HG03060 (cell line): ENCODE data around the gene ZNF688.
"Not testable (repeated sequence)": the region's sequence is repeated elsewhere in the genome, so short reads cannot be mapped to it uniquely, and the experiment has no call there.

Experiments
- ATAC-seq: cut with Tn5 transposase; IDR thresholded peaks from one replicate; pipeline ENCODE4 v1.9.1; 2021; ENCODE audit warnings: low read depth, moderate number of reproducible peaks; ENCODE audit not compliant: unreplicated experiment

Gene ZNF688

GRCh38 chr16:30557957-30558788 lies 13.3 kb downstream of the ZNF688 start, which contains the start of gene ZNF764:
TSS of gene ZNF764 (minus strand) at chr16:30558374. CDS start at chr16:30558182, 192 bp downstream.
- peak; percentile 80 for ATAC-seq

GRCh38 chr16:30557707-30557956 lies 13.9 kb downstream of the ZNF688 start:
- ATAC-seq = no peak

GRCh38 chr16:30556125-30556473 lies 15.4 kb downstream of the ZNF688 start:
- no peak for ATAC-seq

DNA sequence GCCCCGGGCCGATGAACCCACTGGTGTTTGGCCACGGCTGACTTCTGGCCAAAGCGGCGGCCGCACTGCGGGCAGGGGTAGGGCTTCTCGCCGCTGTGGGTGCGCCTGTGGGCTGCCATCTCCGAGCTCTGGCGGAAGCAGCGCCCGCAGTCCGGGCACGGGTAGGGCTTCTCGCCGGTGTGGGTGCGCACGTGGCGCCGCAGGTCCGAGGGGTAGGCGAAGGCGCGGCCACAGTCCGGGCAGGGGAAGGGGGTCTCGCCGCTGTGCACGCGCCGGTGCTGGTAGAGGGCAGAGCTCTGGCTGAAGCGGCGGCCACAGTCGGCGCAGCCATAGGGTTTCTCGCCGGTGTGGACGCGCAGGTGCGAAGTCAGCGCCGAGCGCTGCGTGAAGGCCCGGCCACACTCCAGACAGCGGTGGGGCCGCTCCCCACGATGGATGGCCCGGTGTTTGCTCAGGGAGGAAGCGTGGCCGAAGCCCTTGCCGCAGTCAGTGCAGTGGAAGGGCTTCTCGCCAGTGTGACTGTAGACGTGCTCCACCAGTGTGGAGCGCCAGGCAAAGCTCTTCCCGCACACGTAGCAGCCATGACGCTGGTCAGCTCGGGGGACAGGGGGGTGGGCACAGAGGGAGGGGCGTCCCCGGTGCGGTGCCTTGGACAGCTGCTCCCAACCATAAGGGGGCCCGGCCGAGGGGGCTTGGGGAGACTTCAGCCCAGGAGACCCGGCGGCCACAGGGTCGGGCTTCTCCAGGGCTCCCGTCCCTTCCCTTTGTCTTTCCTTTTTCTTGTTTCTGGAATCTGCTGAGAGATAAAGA lies 16.0 kb downstream of the ZNF688 start:
- no peak for ATAC-seq

- ATAC-seq = no peak
Observed at GRCh38 chr16:30554557-30555314, 16.8 kb downstream of the ZNF688 start.

DNA sequence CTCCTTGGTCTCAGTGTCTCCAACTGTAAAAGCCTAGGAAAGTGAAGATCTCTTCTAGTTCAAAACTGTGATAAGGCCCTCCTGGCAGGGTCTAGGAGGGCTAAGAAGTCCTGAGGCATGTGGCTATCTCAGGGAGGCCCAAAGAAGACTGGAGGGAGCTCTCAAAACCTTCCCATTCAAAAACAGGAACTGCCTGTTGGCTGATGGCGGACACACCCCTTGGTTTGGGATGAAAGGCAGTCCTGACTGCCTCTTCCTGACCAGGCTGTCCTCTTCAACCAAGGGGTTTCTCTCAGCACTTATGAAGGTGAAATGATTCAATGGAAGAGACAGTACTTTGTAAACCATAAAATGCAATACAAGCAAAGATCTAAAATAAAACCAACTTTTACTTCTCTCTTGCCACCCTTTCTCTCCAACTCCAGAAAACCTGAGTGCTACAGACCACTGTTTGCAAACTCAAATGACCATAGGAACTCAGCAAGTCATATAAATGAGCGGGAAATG lies 18.1 kb downstream of the ZNF688 start:
- ATAC-seq = no peak

DNA sequence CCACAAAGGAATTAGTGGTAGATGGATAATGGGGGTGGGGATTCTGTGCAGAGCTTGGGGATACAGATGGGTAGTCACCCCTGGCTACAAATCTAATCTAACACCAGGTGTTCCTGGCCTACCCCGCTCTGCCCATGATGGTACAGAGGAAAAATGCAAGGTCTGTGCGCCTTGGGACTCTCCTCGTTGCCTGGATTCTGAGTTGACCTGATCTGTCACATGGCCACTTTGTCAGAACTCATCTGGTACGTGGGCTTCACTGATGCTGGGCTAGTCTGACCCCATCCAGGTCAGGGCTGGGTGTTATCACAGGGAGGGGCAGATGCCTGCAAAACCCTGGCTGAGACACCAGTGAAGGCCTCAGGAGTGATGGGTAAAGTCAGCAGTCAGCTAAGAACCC lies 18.6 kb downstream of the ZNF688 start:
- ATAC-seq = no peak

DNA sequence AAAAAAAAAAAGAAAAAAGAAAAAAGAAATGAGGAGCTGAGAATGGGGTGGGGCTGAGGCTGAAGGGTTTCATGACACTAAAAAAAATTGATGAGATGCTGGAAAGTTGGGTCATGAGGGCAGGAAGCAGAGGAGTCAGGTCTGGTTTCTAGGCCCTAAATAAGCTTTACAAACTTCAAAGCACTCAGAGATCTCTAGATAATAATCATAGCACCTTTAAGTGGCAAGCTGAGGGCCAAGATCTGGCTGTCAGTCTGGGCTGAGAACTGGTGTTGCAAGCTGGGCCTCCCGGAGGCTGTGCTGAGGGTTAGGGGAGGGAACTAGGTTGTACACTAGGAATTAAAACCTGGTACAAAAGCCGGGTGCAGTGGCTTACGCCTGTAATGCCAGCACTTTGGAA lies 19.7 kb downstream of the ZNF688 start:
- no peak for ATAC-seq

- ATAC-seq = no peak
Observed at GRCh38 chr16:30548416-30549253, 22.9 kb downstream of the ZNF688 start.

- no peak for ATAC-seq
Observed at GRCh38 chr16:30546115-30546514, 25.4 kb downstream of the ZNF688 start.

DNA sequence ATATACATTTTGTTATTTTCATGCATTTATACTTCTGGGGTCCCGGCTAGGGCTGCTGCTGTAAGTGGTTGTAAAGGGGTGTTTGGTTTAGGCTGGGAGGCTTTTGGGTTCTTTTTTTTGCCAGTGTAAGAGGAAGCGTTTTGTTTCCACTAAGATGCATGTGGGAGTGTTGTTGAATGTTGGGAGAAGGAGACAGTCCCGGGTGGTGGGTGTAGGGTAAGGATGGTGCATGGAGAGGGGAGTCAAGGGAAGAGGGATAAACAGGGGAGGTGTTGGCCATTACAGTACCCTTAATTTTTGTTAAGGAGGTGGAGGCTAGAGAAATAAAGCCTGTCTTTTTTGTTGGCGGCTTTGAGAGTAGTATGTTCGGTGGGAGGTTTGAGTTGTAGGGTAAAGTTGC lies 28.4 kb downstream of the ZNF688 start:
- no peak for ATAC-seq

DNA sequence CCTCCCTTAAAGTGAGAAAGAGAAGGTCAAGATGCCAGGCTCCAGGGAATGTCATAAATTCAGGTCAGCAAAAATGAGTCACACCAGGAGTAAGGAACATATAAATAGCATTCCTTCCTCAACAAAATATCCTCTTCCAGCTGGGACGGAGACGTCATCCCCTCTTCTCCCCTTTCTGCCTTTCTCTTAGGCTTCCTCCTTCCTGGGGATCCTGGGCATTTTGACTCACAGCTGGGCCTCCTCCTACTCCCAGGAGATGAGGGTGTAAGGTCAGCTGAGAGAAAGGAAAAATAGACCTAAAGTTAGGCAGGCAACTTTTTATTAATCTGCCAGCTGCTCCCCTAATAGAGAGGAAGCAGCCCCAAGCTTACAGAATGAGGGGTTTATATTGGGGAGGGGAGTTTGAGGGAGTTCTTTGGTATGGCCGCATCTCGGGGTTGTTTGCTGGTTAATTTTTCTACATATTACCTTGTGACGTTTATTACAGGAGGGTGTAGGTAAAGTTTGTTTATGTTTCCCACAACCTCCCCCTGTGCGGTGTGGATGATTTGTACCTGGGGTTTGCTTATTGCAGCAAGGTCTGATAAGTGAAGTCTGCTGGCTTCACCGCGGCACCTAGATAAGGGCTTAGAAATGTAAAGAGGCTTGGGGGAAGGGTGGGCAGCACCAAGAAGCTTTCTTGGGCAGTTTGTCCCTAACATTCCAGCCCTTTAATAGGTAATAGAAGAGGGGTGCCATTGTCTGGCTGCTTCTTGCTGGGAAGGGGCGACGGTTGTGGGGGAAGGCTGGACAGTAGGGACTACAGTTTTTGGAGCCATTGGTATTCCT lies 29.8 kb downstream of the ZNF688 start:
- no peak for ATAC-seq

- ATAC-seq = not testable (repeated sequence)
Observed at GRCh38 chr16:30540916-30541464, 30.5 kb downstream of the ZNF688 start.

DNA sequence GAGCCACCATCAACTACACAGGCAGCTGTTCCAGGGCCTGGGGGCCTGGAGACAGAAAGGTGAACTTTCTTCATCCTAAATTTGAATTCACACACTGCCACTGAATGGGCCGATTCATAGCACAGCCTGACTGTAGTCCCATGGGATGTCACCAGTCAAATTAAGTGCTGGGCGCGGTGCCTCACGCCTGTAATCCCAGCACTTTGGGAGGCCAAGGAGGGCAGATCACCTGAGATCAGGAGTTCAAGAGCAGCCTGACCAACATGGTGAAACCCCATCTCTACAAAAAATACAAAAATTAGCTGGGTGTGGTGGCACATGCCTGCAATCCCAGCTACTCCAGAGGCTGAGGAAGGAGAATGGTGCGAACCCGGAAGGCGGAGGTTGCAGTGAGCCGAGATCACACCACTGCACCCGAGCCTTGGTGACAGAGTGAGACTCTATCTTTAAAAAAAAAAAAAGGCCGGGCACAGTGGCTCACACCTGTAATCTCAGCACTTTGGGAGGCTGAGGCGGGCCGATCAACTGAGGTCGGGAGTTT lies 31.5 kb downstream of the ZNF688 start:
- not testable (repeated sequence) for ATAC-seq

DNA sequence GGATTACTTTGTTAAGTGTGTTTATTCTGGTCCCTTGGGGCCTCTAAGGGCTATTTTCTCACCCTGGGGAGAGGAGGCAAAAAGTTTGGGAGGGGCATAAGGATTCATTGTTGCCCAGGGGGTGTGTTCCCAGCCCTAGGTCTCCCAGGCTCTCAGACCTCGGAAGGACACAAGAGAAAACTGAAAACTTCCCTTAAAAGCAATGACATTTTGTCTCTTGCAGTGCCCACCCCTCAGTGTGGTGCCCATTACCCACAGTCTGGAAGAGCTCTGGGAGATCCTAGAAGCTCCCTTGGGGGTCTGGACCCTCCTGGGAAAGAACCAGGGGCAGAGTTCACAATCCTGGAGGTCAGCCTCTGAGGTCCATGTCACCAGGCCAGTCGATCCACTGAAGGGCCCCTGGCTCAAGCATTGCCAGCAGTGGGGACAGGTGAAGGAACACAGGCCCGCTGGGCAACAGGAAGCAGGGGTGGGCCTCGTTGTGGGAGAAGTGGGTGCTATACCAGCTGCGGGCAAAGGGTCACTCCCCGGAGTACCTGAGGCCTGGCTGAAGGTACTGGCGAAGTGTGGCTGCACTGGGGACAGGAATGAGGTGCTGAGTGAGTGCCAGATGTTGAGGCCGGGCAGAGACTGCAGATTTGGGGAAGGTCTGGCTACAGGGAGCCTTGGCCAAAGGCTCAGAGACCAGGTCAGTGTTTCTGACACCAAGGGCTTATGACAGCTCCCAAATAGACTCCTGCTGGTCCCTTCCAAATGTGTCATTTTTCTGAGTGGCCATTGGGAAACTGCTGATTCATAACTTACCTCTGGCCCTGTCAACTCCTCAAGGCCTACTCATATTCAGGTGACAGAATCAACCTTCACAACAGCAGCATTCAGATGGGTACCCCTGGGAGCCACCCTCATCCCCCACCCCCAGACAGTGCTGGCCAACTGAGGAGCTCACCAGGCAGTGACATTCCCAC lies 32.2 kb downstream of the ZNF688 start:
- no peak for ATAC-seq

GRCh38 chr16:30536391-30537024 lies 35.0 kb downstream of the ZNF688 start:
- ATAC-seq = not testable (repeated sequence)

- ATAC-seq = no peak
Observed at GRCh38 chr16:30535777-30536190, 35.7 kb downstream of the ZNF688 start.
